LNCaP clone FGC (cell line): ENCODE data around the gene MBNL1.

Experiments used
- DNase-seq: peaks from one replicate; pipeline ENCODE4 v3.0.0-alpha.2; 2011; ENCODE audit warnings: low read depth
- H3K4me3 ChIP-seq: 2 replicates; pipeline ENCODE4 v1.5.1; 2011; ENCODE audit warnings: mild to moderate bottlenecking, low read depth, low read length, control low read depth
- TF ChIP-seq, protein P1 (sequence below): IDR thresholded peaks from 2 replicates; pipeline ENCODE4 v1.5.1; 2012; ENCODE audit warnings: mild to moderate bottlenecking; ENCODE audit not compliant: control insufficient read depth, insufficient read depth; ENCODE audit errors: extremely low read depth

Gene MBNL1

DNA sequence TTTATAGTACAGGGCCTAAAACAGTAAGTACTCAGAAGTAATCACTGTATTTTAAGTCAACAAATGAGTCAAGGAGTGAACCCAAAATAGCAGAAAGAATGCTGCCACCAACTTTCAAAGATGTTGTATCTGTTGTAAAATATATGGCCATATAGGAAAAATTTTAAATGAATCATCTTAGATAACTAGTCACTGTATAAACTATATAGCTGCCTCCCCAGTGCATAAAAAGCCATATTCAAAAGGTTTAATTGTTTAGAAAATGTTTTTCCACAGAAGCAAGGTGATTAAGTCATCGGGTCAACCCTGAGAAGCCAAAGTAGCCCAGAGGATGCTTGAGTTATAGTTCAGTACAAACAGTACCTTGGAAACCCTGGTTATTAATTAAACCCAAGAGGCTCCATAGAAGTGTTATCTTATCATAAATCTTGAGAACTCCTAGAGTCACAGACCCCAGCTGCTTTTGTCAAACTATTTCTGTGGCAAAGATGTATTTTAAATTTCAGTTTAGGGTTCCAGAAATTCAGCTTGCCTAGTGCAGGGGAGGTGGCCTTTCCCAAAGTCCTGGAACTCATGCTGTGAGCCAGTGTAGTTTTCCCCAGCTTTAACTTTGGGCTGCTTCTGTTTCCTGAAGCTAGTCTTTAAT is 39.2 kb downstream of the MBNL1 start:
- DNase-seq, result no peak
- H3K4me3 ChIP-seq, result no peak overlapping the region
- TF ChIP-seq, protein P1, sequence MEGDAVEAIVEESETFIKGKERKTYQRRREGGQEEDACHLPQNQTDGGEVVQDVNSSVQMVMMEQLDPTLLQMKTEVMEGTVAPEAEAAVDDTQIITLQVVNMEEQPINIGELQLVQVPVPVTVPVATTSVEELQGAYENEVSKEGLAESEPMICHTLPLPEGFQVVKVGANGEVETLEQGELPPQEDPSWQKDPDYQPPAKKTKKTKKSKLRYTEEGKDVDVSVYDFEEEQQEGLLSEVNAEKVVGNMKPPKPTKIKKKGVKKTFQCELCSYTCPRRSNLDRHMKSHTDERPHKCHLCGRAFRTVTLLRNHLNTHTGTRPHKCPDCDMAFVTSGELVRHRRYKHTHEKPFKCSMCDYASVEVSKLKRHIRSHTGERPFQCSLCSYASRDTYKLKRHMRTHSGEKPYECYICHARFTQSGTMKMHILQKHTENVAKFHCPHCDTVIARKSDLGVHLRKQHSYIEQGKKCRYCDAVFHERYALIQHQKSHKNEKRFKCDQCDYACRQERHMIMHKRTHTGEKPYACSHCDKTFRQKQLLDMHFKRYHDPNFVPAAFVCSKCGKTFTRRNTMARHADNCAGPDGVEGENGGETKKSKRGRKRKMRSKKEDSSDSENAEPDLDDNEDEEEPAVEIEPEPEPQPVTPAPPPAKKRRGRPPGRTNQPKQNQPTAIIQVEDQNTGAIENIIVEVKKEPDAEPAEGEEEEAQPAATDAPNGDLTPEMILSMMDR, result no peak

DNA sequence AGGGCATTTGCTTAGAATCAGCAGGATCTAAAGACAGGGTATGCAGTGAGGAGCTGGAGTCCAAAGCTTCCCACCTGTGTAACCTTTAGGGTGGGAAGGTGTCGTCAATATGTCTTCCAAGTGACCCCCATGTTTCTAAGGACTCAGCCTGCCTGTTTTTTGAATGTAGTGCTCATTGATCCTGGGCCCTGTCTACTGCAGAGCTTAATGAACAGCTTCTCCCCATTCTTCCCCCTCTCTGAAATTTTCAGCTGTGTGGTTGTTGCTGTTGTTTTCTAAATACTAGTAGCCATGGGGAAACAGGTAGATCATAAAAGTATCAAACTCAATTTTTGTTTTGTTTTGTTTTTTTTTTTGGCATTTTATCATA is 39.7 kb downstream of the MBNL1 start:
- DNase-seq, result no peak

DNA sequence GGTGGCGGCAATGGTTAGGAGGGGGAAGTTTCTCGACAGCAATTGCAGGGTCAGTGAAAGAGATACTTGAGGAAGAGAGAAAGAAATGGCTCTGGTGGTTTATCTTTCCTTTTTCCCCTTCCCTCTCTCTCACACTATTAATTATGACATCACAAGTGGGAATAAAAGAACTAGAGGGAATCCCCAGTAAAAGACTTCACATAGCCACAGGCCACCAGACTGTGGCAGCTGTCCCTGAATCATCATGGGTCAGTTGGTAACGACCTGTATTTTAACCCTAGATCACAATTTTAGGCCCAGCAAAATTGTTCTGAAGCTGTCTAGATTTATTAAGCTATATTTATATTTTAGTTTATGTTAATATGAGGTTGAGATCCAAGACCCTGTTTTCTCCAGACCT is 40.3 kb downstream of the MBNL1 start:
- DNase-seq, result no peak
- TF ChIP-seq, protein P1, result no peak
- H3K4me3 ChIP-seq, result no peak overlapping the region

More for the DNA sequence above, 39.7 kb downstream of the MBNL1 start:
- TF ChIP-seq, protein P1, result no peak
- H3K4me3 ChIP-seq, result no peak overlapping the region

DNA sequence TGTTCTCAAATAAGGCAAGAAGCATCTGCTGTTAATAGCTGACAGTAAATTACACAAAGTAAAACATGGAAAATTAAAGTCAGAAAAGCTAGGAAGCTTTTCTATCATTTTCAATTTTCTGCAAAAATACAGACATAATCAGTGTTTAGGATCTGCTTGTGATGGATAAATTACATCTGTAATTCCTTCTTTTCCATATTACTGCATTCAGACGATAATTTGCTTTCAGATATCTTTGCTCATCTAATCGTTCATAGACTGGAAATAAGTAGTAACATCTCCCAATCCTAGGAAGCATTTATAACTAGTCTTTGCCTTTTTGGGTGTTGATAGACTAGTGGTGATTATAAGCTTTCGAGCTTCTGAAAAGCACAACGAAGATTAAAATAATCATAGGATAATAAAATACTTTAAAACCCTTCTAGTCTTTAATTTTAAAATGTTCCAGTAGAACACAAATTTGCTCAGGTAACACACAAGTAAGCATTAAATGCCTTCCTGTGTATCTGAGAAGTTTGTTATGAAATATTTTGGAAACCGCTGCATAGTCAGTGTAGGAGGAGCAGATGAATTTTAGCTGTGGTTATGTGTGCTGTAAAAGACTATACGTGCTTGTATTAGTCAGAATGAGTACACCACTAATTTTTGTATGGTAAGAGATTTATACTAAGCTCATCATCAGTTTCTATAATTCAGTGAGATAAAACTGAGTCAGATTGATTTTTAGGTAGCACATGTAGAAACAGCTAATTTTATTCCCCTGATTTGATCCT is 41.0 kb downstream of the MBNL1 start:
- TF ChIP-seq, protein P1, result no peak
- no peak overlapping the region for H3K4me3 ChIP-seq
- no peak for DNase-seq

DNA sequence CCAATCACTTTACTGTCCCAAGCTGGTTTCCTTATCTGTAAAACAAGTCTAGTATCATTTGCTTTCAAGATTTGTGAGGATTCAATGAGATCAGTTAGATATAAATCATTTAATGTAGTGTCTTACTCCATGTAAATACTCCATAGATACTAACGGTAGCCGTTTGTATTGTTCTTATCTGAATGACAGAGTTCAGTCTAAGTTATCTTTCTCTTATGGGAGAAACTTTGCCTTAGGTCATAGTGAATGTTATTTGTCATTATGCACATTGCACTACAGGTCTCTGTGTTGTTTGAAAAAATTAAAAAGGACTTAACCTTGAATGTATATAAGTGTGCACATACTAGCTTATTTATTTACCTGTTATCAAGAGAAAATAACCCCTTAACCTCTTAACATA is 44.7 kb downstream of the MBNL1 start:
- TF ChIP-seq, protein P1, result no peak
- DNase-seq, result no peak
- no peak overlapping the region for H3K4me3 ChIP-seq

DNA sequence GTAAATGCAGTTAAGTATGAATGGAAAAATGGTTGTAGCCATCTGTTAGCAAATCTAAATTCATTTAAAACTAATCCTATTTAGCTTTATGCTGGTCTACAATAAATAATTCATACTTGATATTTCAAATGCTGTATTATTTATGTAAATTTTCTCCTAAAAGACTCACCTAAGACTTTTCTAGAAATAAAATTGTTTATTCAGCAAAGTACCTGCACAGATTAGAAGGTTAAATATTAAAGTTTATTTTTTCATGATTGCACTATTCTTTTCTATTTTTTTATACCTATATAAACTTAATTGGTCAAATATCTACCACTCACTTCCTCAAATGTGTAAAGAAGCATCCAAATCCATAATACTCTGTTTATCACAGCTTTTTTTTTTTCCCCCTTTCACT is 45.2 kb downstream of the MBNL1 start:
- no peak for DNase-seq
- TF ChIP-seq, protein P1, result no peak

More for the DNA sequence above, 45.2 kb downstream of the MBNL1 start:
- H3K4me3 ChIP-seq, result no peak overlapping the region
